BLaER1 (cell line): Measurements from ENCODE around the gene USP10.
"Not testable (repeated sequence)": the region's sequence is repeated elsewhere in the genome, so short reads cannot be mapped to it uniquely, and the experiment has no call there.

Source experiments
- H3K27ac ChIP-seq: shearing (Covaris generic); formaldehyde crosslinking; 2 replicates; pipeline ENCODE4 v1.8.1; 2022
- H3K27me3 ChIP-seq: shearing (Covaris generic); formaldehyde crosslinking; 2 replicates; pipeline ENCODE4 v1.8.1; 2022
- H3K36me3 ChIP-seq: shearing (Covaris generic); formaldehyde crosslinking; 2 replicates; pipeline ENCODE4 v1.8.1; 2022
- H3K4me1 ChIP-seq: shearing (Covaris generic); formaldehyde crosslinking; 2 replicates; pipeline ENCODE4 v1.8.1; 2022
- H3K4me2 ChIP-seq: shearing (Covaris generic); formaldehyde crosslinking; 2 replicates; pipeline ENCODE4 v1.8.1; 2022
- H3K4me3 ChIP-seq: shearing (Covaris generic); formaldehyde crosslinking; 2 replicates; pipeline ENCODE4 v1.8.1; 2022
- H3K9ac ChIP-seq: shearing (Covaris generic); formaldehyde crosslinking; 2 replicates; pipeline ENCODE4 v1.8.1; 2022
- H3K9me3 ChIP-seq: shearing (Covaris generic); formaldehyde crosslinking; 2 replicates; pipeline ENCODE4 v1.8.1; 2022
- H4K20me1 ChIP-seq: shearing (Covaris generic); formaldehyde crosslinking; 2 replicates; pipeline ENCODE4 v1.8.1; 2022
- Cebpa-rat ChIP-seq: shearing (Covaris generic); IDR thresholded peaks from 2 replicates; pipeline ENCODE4 v1.8.1; 2022

Gene USP10

DNA sequence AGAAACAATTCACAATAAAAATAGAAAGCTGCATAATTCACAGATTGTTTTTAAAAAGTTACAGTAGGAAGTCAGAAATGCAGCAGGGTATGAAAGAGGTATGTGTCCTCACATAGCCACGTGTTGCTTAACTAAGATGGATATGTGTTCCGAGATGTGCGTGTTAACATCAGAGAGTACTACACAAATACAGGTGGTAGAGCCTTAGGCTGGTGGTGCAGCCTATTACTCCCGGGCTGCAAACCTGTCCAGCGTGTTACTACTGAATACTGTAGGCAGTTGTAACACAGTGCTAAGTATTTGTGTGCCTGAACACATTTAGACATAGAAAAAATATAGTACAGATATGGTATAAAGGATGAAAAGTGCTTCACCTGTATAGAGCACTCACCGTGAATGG lies 46.4 kb downstream of the USP10 start:
- peaks cover 71% of the 10 kb centered on the region for H3K4me1 ChIP-seq
- H4K20me1 ChIP-seq = peaks cover 100% of the 10 kb centered on the region
- no peak overlapping the region for H3K4me2 ChIP-seq

DNA sequence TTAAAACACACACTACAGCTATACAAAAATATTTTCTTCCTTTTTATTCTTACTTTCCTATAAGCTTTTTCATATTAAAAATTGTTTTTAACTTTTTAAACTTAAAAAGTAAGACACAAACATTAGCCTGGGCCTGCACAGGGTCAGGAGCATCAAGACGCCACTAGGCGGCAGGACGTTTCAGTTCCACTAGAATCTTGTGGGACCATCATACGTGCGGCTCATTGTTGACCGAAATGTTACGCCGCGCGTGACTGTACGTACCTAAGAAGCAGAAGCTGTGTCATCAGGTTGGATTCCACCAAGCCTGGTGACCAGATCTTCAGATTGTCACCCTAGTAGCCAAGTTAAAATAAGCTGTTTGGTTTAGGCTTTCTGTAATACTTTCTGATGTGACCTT lies 47.1 kb downstream of the USP10 start:
- H3K9me3 ChIP-seq = no peaks in the 10 kb centered on the region
- H3K27ac ChIP-seq = no peak overlapping the region
- no peak for TF ChIP-seq Cebpa-rat
- no peak overlapping the region for H3K9ac ChIP-seq
- no peaks in the 10 kb centered on the region for H3K27me3 ChIP-seq
- H3K4me3 ChIP-seq = no peak overlapping the region
- peaks cover 100% of the 10 kb centered on the region for H4K20me1 ChIP-seq
- H3K4me1 ChIP-seq = peaks cover 71% of the 10 kb centered on the region
- H3K4me2 ChIP-seq = no peak overlapping the region
- H3K36me3 ChIP-seq = peaks cover 61% of the 10 kb centered on the region

More for the DNA sequence above, 46.4 kb downstream of the USP10 start:
- H3K9me3 ChIP-seq = no peaks in the 10 kb centered on the region
- no peak overlapping the region for H3K4me3 ChIP-seq
- no peak for TF ChIP-seq Cebpa-rat
- H3K36me3 ChIP-seq = peaks cover 68% of the 10 kb centered on the region
- no peaks in the 10 kb centered on the region for H3K27me3 ChIP-seq
- H3K9ac ChIP-seq = no peak overlapping the region
- no peak overlapping the region for H3K27ac ChIP-seq

DNA sequence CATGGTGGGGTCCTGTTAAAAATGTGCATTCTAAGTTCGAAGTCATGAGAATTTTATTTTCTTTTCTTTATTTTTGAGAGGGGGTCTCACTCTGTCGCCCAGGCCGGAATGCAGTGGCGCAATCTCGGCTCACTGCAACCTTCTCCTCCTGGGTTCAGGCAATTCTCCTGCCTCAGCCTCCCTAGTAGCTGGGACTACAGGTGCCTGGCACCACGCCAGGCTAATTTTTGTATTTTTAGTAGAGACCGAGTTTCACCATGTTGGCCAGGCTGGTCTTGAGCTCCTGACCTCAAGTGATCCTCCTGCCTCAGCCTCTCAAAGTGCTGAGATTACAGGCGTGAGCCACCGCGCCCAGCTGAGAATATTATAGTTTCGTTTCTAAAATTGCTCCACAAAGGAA lies 48.4 kb downstream of the USP10 start:
- Histone ChIP-seq H4K20me1 (peaks cover 100% of the 10 kb centered on the region), H3K36me3 (peaks cover 54% of the 10 kb centered on the region), H3K4me1 (peaks cover 71% of the 10 kb centered on the region)
- H3K4me2 ChIP-seq, H3K4me3 ChIP-seq, H3K27ac ChIP-seq, H3K9ac ChIP-seq, H3K27me3 ChIP-seq, H3K9me3 ChIP-seq: not testable (repeated sequence)

DNA sequence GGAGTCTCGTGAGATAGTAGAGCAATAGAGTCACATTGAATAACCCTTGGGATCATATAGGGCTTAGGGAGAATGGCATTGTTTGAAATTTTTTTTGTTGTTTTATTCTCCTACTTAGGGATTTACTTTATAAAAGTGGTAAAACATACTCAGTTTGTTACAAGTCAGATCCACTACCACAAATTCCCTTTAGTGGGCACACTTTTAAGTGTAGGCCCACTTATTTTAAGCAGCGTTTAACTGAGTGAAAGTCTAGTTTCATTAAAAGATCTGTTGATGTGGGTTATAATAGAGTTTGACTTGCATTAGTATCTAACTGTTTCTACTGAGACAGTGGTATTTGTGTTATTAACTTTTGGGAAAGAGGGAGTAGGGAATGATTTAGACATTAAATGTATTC lies 49.3 kb downstream of the USP10 start:
- H3K9ac ChIP-seq = no peak overlapping the region
- H3K27me3 ChIP-seq = no peaks in the 10 kb centered on the region
- peaks cover 54% of the 10 kb centered on the region for H3K36me3 ChIP-seq
- H3K9me3 ChIP-seq = no peaks in the 10 kb centered on the region
- H4K20me1 ChIP-seq = peaks cover 100% of the 10 kb centered on the region
- no peak overlapping the region for H3K27ac ChIP-seq
- peaks cover 71% of the 10 kb centered on the region for H3K4me1 ChIP-seq
- H3K4me2 ChIP-seq = no peak overlapping the region
- no peak for TF ChIP-seq Cebpa-rat
- H3K4me3 ChIP-seq = no peak overlapping the region

DNA sequence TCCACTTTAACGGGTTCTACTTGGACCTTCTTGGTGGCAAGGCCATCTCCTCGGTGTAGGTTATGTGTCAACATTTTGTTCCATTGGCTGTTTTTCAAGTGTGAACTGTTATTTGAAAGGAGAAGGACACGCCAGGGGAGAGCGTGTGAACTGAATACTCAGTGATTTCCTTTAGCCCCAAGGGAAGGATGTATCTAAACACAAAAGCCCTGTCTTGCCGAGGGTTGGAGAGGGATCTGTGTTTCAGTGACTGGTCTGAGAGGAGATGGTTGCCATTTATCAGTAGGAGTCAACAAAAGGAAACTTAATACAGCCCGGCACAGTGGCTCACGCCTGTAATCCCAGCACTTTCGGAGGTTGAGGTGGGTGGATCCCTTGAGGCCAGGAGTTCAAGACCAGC lies 50.0 kb downstream of the USP10 start:
- no peak overlapping the region for H3K4me3 ChIP-seq
- H3K4me1 ChIP-seq = peaks cover 71% of the 10 kb centered on the region
- no peak overlapping the region for H3K27ac ChIP-seq
- peaks cover 52% of the 10 kb centered on the region for H3K36me3 ChIP-seq
- no peak for TF ChIP-seq Cebpa-rat
- no peaks in the 10 kb centered on the region for H3K9me3 ChIP-seq
- H3K9ac ChIP-seq = no peak overlapping the region
- H3K4me2 ChIP-seq = peak overlapping the region; percentile 68
- peaks cover 100% of the 10 kb centered on the region for H4K20me1 ChIP-seq
- no peaks in the 10 kb centered on the region for H3K27me3 ChIP-seq

DNA sequence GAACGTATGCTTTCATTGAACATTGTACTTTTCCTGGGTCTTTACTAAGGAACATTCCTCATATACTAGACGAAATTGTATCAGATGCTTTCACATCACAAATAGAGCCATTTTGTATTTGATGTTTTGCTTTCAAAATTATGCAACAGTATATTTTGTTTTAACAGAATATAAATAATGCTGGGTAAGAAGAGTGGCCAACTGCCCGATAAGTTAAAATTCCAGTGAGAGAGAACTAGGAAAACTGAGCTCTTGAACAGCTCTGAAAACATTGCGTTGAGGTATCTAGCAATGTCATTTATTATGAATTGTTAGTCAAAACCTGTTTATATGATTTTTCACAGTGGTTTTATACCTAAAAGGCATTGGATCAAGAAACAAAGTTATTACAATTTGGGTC lies 50.8 kb downstream of the USP10 start:
- H3K9ac ChIP-seq = no peak overlapping the region
- H4K20me1 ChIP-seq = peaks cover 100% of the 10 kb centered on the region
- no peak overlapping the region for H3K27ac ChIP-seq
- H3K9me3 ChIP-seq = no peaks in the 10 kb centered on the region
- H3K36me3 ChIP-seq = peaks cover 52% of the 10 kb centered on the region
- H3K4me2 ChIP-seq = peak overlapping the region; percentile 68
- H3K27me3 ChIP-seq = no peaks in the 10 kb centered on the region
- no peak overlapping the region for H3K4me3 ChIP-seq
- no peak for TF ChIP-seq Cebpa-rat
- peaks cover 77% of the 10 kb centered on the region for H3K4me1 ChIP-seq

DNA sequence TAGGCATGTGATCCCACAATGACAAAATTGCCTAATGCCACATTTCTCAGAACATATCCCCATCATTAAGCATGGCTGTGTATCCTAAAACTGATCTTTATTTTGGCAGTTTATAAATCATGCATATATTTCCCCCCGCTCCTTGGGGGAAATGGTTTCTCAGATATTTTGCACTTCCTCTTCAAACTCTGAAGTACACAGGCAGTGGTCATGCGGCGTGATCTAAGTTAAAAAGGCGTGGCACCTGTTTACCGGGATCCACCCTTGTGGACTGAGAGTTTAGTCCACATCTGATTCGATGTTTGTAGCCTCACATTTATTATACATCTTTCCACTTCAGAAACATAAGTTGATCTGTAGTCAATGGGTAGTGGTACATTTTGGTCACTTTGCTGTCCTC lies 51.4 kb downstream of the USP10 start:
- no peak overlapping the region for H3K4me3 ChIP-seq
- H3K9me3 ChIP-seq = no peaks in the 10 kb centered on the region
- H3K27me3 ChIP-seq = no peaks in the 10 kb centered on the region
- no peak overlapping the region for H3K27ac ChIP-seq
- H3K4me1 ChIP-seq = peaks cover 77% of the 10 kb centered on the region
- peaks cover 100% of the 10 kb centered on the region for H4K20me1 ChIP-seq
- H3K9ac ChIP-seq = no peak overlapping the region
- peaks cover 51% of the 10 kb centered on the region for H3K36me3 ChIP-seq
- H3K4me2 ChIP-seq = peak overlapping the region; percentile 68
- TF ChIP-seq Cebpa-rat = no peak

DNA sequence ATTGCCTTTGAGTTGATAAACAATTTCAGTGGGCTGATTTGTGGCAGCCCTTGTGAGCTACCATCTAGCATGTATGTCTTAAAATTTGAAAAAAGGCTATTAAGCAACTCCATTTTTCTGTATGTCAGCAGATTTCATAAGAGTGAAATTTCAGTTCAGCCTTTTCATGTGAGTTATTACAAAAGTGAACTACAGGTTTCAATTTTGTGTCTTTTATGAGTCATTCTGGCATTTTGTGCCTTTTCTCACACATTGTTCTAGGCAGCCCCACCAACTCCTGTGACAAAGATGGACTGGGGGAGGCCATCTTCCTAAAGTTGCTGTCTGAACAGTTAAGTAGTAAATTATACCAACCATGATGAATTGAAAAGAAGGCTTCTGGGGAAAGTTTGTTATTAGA lies 52.1 kb downstream of the USP10 start:
- Histone ChIP-seq H3K4me1 (peaks cover 77% of the 10 kb centered on the region), H3K9ac (no peak overlapping the region), H3K27ac (no peak overlapping the region), H4K20me1 (peaks cover 100% of the 10 kb centered on the region), H3K27me3 (no peaks in the 10 kb centered on the region), H3K4me2 (peak overlapping the region; percentile 68), H3K4me3 (no peak overlapping the region), H3K9me3 (no peaks in the 10 kb centered on the region), H3K36me3 (peaks cover 51% of the 10 kb centered on the region)
- TF ChIP-seq Cebpa-rat = no peak

DNA sequence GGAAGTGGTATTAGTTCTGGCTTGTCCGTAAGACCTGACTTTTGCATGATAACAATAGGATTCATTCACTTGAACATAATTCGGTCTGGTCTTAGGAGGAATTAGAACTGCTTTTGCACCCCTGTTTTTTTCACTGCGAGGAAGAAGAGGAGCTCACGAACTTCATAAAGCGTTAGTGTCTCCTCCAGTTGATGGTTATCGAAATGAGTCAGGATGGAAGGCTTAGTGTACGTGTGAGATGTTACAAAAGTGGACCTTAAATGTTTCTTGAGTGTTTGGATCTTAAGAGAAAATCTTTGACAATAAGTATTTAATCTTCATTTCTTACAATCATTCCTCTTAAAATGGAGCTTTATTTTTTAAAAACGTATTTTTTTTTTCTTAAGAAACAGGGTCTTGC lies 52.8 kb downstream of the USP10 start:
- Histone ChIP-seq H3K9me3 (no peaks in the 10 kb centered on the region), H3K4me2 (peak overlapping the region; percentile 68), H3K4me3 (no peak overlapping the region), H4K20me1 (peaks cover 100% of the 10 kb centered on the region), H3K9ac (no peak overlapping the region), H3K27me3 (no peaks in the 10 kb centered on the region), H3K27ac (no peak overlapping the region), H3K36me3 (peaks cover 45% of the 10 kb centered on the region), H3K4me1 (peaks cover 77% of the 10 kb centered on the region)
- no peak for TF ChIP-seq Cebpa-rat

DNA sequence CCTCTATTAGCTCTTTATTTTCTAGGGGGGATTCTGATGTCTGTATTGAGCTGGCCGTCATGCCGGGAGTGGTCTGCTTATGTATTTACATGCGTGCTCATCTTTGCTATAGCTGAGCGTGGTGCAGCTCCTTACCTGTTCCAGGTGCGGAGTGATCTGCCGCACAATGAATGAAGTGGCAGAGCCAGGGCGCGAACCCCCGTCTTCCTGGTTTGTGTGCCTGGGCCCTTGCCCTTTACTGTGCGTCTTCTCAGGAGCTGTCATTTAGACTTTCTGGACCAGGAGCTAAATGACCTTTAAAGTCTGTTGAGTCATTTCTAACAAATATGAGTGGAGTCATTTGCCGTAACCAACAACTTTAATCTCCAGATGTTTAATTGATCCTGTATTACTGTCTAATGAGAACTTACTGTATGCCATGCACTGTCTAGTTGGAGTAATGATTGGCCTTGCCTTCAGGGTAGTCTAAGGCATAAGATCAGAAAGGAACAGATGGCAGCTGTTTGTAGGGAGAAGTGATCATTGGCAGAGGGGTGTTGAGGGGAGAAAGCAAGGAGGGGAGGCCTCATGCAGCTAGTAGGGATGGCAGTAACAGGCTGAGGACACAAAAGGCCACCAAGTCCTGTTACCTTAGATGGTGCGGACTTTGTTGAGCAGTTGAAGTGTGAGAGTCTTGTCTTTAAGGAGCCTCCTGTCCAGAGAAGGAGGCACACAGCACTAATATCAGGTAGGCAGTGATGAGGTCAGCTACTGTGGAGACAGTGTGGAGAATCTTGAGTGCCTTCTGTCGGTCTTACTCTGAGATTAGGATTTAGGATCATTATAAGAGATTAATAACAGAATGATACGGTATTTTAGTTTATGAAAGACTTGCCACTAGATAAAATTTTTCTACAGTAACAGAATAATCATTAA lies 53.9 kb downstream of the USP10 start:
- H3K36me3 ChIP-seq = peaks cover 46% of the 10 kb centered on the region
- peaks cover 100% of the 10 kb centered on the region for H4K20me1 ChIP-seq
- H3K27me3 ChIP-seq = no peaks in the 10 kb centered on the region
- no peaks in the 10 kb centered on the region for H3K9me3 ChIP-seq
- peak overlapping the region; percentile 68 for H3K4me2 ChIP-seq
- no peak overlapping the region for H3K4me3 ChIP-seq
- H3K27ac ChIP-seq = no peak overlapping the region
- no peak for TF ChIP-seq Cebpa-rat
- H3K9ac ChIP-seq = no peak overlapping the region
- H3K4me1 ChIP-seq = peaks cover 82% of the 10 kb centered on the region
